Activated naive CD4-positive, alpha-beta T cell treated with anti-CD3 and anti-CD28 coated beads for 36 hours (primary cell): ENCODE measurements around the gene B4GALNT3. TPM values are rescaled to one million over a fixed set of nuclear protein-coding genes. Genes with fewer than 3 reads are reported as not detected.

Experiments used
- CTCF ChIA-PET: fragments of 350-600 bp; sonication (Branson Sonifier 250); formaldehyde crosslinking; loops from one replicate; lab custom pipeline; 2021; ENCODE audit warnings: antibody characterized with exemption; lab: Charles Lee
- DNase-seq: peaks from one replicate; pipeline ENCODE4 v3.0.0-alpha.2; 2020
- H3K27ac Mint-ChIP-seq: one replicate; pipeline ENCODE4 v1.8.0; 2021; ENCODE audit warnings: mild to moderate bottlenecking, mixed read lengths
- H3K27me3 Mint-ChIP-seq: one replicate; pipeline ENCODE4 v1.8.0; 2021; ENCODE audit warnings: low read depth, mixed read lengths
- H3K36me3 Mint-ChIP-seq: one replicate; pipeline ENCODE4 v1.8.0; 2021; ENCODE audit warnings: low read depth, mixed read lengths
- H3K4me1 Mint-ChIP-seq: one replicate; pipeline ENCODE4 v1.8.0; 2021; ENCODE audit warnings: low read depth, mixed read lengths
- H3K4me3 Mint-ChIP-seq: one replicate; pipeline ENCODE4 v1.8.0; 2021; ENCODE audit warnings: mild to moderate bottlenecking, moderate library complexity, mixed read lengths
- H3K9me3 Mint-ChIP-seq: one replicate; pipeline ENCODE4 v1.8.0; 2021; ENCODE audit warnings: mixed read lengths
- intact Hi-C: fragments of 100-400 bp; cut with micrococcal nuclease; formaldehyde crosslinking; loops from one replicate; pipeline ENCODE4 v1.15.1; 2023
- total RNA-seq, 2 experiments: library from RNA; stranded (reverse); gene quantifications; one replicate each; pipeline ENCODE4 v1.2.3, GENCODE V29; 2021

The B4GALNT3 gene
- total RNA-seq, 2 experiments from 2014 or later: 1.1 to 1.2 TPM

- Mint-ChIP-seq H3K27me3 (peaks cover 11% of the 10 kb centered on the region), H3K4me3 (no peak overlapping the region), H3K9me3 (no peaks in the 10 kb centered on the region), H3K4me1 (peaks cover 29% of the 10 kb centered on the region), H3K27ac (no peak overlapping the region), H3K36me3 (no peaks in the 10 kb centered on the region)
- no peak for DNase-seq
- CTCF ChIA-PET: interaction anchor here (0.5 to 3.1 kb wide), 10 partner anchors 11 to 472 kb away, joined by 3 to 25 read pairs (median 4); partner anchors contain the start of gene B4GALNT3
- intact Hi-C loops: no loop called here
Measured at GRCh38 chr12:544142-544541, 84.4 kb downstream of the B4GALNT3 start.

- no peak overlapping the region for H3K27ac Mint-ChIP-seq
- CTCF ChIA-PET: interaction anchor here (0.5 to 3.1 kb wide), 10 partner anchors 8 to 132 kb away, joined by 3 to 25 read pairs (median 4); no protein-coding TSS in a partner anchor
- H3K27me3 Mint-ChIP-seq: peaks cover 11% of the 10 kb centered on the region
- no peaks in the 10 kb centered on the region for H3K9me3 Mint-ChIP-seq
- no peak overlapping the region for H3K4me3 Mint-ChIP-seq
- peaks cover 21% of the 10 kb centered on the region for H3K4me1 Mint-ChIP-seq
- no peaks in the 10 kb centered on the region for H3K36me3 Mint-ChIP-seq
- intact Hi-C loops: no loop called here
- no peak for DNase-seq
Measured at GRCh38 chr12:544941-545635, 85.3 kb downstream of the B4GALNT3 start.

- H3K9me3 Mint-ChIP-seq: no peaks in the 10 kb centered on the region
- CTCF ChIA-PET: interaction anchor here (1.9 kb wide), 1 partner anchor 89 kb away, joined by 11 read pairs; no protein-coding TSS in a partner anchor
- no peak for DNase-seq
- intact Hi-C loops: loop anchor here (2.0 kb wide), 1 partner anchor 103 kb away; no protein-coding TSS in a partner anchor
- H3K36me3 Mint-ChIP-seq: no peaks in the 10 kb centered on the region
- H3K4me3 Mint-ChIP-seq: no peak overlapping the region
- peaks cover 11% of the 10 kb centered on the region for H3K27me3 Mint-ChIP-seq
- H3K4me1 Mint-ChIP-seq: peaks cover 15% of the 10 kb centered on the region
- H3K27ac Mint-ChIP-seq: no peak overlapping the region
Measured at GRCh38 chr12:545835-546234, 86.1 kb downstream of the B4GALNT3 start.

- Mint-ChIP-seq H3K9me3 (no peaks in the 10 kb centered on the region), H3K36me3 (no peaks in the 10 kb centered on the region), H3K27ac (no peak overlapping the region), H3K4me3 (no peak overlapping the region), H3K4me1 (peaks cover 13% of the 10 kb centered on the region), H3K27me3 (peaks cover 11% of the 10 kb centered on the region)
- CTCF ChIA-PET: interaction anchor here (0.6 to 3.0 kb wide), 23 partner anchors 8 to 403 kb away, joined by 3 to 70 read pairs (median 4); partner anchors contain the start of genes CCDC77 and RAD52
- intact Hi-C loops: loop anchor here (2.0 kb wide), 1 partner anchor 104 kb away; no protein-coding TSS in a partner anchor
- DNase-seq: no peak
Measured at GRCh38 chr12:546265-546919, 86.7 kb downstream of the B4GALNT3 start.

GRCh38 chr12:546920-547845 lies 87.4 kb downstream of the B4GALNT3 start:
- Mint-ChIP-seq H3K27me3 (peaks cover 11% of the 10 kb centered on the region), H3K9me3 (no peaks in the 10 kb centered on the region), H3K4me3 (no peak overlapping the region), H3K27ac (no peak overlapping the region), H3K4me1 (peaks cover 13% of the 10 kb centered on the region), H3K36me3 (no peaks in the 10 kb centered on the region)
- peak; percentile 73 for DNase-seq
- CTCF ChIA-PET: interaction anchor here (0.6 to 3.0 kb wide), 38 partner anchors 9 to 402 kb away, joined by 3 to 70 read pairs (median 4); partner anchors contain the start of genes CCDC77 and RAD52
- intact Hi-C loops: loop anchor here (1.0 to 2.0 kb wide), 2 partner anchors 93 to 104 kb away; no protein-coding TSS in a partner anchor

- peaks cover 11% of the 10 kb centered on the region for H3K27me3 Mint-ChIP-seq
- no peak overlapping the region for H3K27ac Mint-ChIP-seq
- no peak for DNase-seq
- intact Hi-C loops: loop anchor here (1.0 to 2.0 kb wide), 2 partner anchors 94 to 105 kb away; no protein-coding TSS in a partner anchor
- no peaks in the 10 kb centered on the region for H3K36me3 Mint-ChIP-seq
- no peaks in the 10 kb centered on the region for H3K9me3 Mint-ChIP-seq
- peaks cover 18% of the 10 kb centered on the region for H3K4me1 Mint-ChIP-seq
- H3K4me3 Mint-ChIP-seq: no peak overlapping the region
- CTCF ChIA-PET: interaction anchor here (0.6 to 3.0 kb wide), 29 partner anchors 8 to 363 kb away, joined by 3 to 70 read pairs (median 5); partner anchors contain the start of gene CCDC77
Measured at GRCh38 chr12:547883-548470, 88.2 kb downstream of the B4GALNT3 start.

- intact Hi-C loops: no loop called here
- Mint-ChIP-seq H3K4me3 (no peak overlapping the region), H3K27ac (no peak overlapping the region), H3K36me3 (peaks cover 2% of the 10 kb centered on the region), H3K27me3 (peaks cover 7% of the 10 kb centered on the region), H3K4me1 (peaks cover 27% of the 10 kb centered on the region), H3K9me3 (no peaks in the 10 kb centered on the region)
- DNase-seq: no peak
- CTCF ChIA-PET: no interaction called here
Measured at GRCh38 chr12:549476-550082, 89.8 kb downstream of the B4GALNT3 start.

- Mint-ChIP-seq H3K4me1 (peaks cover 29% of the 10 kb centered on the region), H3K4me3 (no peak overlapping the region), H3K36me3 (peaks cover 2% of the 10 kb centered on the region), H3K9me3 (no peaks in the 10 kb centered on the region), H3K27ac (no peak overlapping the region), H3K27me3 (no peaks in the 10 kb centered on the region)
- CTCF ChIA-PET: interaction anchor here (1.0 to 2.8 kb wide), 3 partner anchors 14 to 101 kb away, joined by 3 to 17 read pairs (median 3); no protein-coding TSS in a partner anchor
- intact Hi-C loops: no loop called here
- DNase-seq: no peak
Measured at GRCh38 chr12:550473-551260, 90.9 kb downstream of the B4GALNT3 start.

- no peak overlapping the region for H3K4me3 Mint-ChIP-seq
- H3K9me3 Mint-ChIP-seq: no peaks in the 10 kb centered on the region
- CTCF ChIA-PET: interaction anchor here (1.4 to 2.8 kb wide), 2 partner anchors 97 to 100 kb away, joined by 4 to 17 read pairs; no protein-coding TSS in a partner anchor
- peak overlapping the region; percentile 53 for H3K27ac Mint-ChIP-seq
- H3K27me3 Mint-ChIP-seq: no peaks in the 10 kb centered on the region
- H3K4me1 Mint-ChIP-seq: peaks cover 26% of the 10 kb centered on the region
- DNase-seq: no peak
- intact Hi-C loops: no loop called here
- H3K36me3 Mint-ChIP-seq: peaks cover 2% of the 10 kb centered on the region
Measured at GRCh38 chr12:552466-552865, 92.7 kb downstream of the B4GALNT3 start.

- H3K9me3 Mint-ChIP-seq: no peaks in the 10 kb centered on the region
- H3K4me1 Mint-ChIP-seq: peaks cover 26% of the 10 kb centered on the region
- H3K4me3 Mint-ChIP-seq: peak overlapping the region; percentile 13
Measured at GRCh38 chr12:553216-554000, 93.7 kb downstream of the B4GALNT3 start.

More at GRCh38 chr12:553216-554000, 93.7 kb downstream of the B4GALNT3 start:
- Mint-ChIP-seq H3K27me3 (no peaks in the 10 kb centered on the region), H3K27ac (no peak overlapping the region), H3K36me3 (peaks cover 2% of the 10 kb centered on the region)
- peak; percentile 38 for DNase-seq
- intact Hi-C loops: no loop called here
- CTCF ChIA-PET: interaction anchor here (0.6 to 1.3 kb wide), 4 partner anchors 57 to 101 kb away, joined by 3 to 6 read pairs (median 4); no protein-coding TSS in a partner anchor
